Measurements from ENCODE around the gene NAA30.
A peak's percentile ranks its signal among the peaks of the same experiment; 100 is the strongest.

NAA30 gene

GRCh38 chr14:57400556-57401494 is 10.4 kb downstream of the NAA30 start:
- DNase-seq: no peak

GRCh38 chr14:57401501-57401900 is 11.1 kb downstream of the NAA30 start:
- DNase-seq: no peak

GRCh38 chr14:57402173-57402852 is 11.9 kb downstream of the NAA30 start:
- DNase-seq: no peak

DNA sequence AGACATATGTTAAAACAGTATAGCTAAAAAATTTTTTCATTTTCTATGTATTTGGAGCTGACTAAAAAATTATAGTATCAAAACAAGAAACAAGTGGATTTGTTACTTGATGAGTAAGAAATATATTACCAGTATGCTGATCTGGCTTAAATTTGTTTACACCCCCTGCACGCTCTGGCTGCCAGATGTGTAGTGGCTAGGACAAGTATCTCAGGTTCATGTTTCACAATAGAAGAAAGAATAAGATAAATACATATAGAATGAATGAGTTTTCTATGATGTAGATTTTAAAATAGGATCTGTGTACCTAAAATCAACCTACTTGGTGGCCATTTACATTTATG is 13.1 kb downstream of the NAA30 start:
- DNase-seq: no peak

GRCh38 chr14:57405562-57405961 is 15.2 kb downstream of the NAA30 start:
- no peak for DNase-seq

- no peak for DNase-seq
Measured at GRCh38 chr14:57408037-57408436, 17.7 kb downstream of the NAA30 start.

DNA sequence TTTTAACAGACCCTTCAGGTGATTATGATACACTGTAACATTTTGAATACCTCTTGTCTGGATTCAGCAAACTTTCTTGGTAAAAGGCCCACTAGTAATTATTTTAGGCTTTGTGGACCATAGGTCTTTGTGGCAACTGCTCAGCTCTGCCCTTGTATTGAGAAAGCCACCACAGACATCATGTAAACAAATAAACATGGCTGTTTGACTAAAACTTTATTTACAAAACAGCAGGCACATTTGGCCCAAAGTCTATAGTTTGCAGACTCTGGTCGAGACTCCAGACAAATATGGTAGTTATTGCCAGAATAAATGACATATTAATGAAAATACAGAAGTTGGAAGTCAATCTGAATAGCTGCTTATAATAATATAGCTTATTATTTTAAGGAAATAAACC is 18.2 kb downstream of the NAA30 start:
- no peak for DNase-seq

GRCh38 chr14:57412341-57412740 is 22.0 kb downstream of the NAA30 start:
- no peak for DNase-seq

DNA sequence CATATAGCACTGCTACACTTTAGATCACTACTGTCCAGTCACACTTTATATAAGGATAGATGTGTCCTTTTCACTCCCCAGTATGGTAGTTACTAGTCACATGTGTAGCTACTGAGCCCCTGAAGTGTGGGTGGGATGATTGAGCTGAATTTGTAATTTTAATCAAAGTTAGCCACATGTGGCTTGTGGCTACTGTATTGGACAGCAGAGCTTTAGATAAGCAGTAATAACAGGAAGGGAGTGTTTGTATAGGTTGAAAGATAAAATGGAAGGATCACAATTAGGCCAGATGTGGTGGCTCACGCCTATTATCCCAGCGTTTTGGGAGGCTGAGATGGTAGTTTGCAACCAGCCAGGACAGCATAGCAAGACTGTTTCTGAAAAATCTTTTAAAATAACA is 23.5 kb downstream of the NAA30 start:
- no peak for DNase-seq

DNA sequence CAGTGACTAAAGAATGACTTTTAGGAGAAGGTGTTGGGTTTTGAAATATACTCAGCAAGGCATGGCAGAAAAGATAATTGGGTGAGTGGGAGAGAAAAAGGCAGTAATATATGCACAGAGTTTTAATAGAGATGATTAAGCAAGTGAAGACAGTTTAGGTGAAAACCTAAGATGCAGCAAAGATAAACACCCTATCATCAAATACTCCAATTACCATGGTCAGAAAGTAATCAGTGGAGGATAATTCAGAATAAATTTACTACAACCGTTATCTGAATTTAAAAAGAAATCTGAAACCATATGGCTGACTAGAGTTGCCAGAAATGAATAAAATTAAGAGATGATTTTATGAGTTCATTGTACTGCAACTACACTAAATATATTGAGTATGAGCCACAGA is 26.8 kb downstream of the NAA30 start:
- DNase-seq: no peak

DNA sequence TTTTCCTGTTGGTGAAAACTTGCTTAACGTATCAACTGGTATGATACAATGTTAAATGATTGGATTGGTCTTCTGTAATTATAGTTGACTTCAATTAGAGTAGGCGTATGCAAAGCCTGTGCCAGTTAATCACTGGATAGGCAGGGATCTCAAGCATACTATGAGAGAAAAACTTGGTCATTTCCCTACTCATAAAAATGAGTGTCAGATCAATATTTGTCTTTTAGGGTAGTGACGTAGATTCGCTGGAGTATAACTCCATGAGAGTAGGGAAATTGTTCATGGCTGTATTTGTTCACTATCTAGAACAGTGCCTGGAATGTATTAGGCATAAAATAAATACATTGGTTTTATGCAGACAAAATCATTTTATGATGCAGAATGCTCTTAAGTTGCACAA is 28.6 kb downstream of the NAA30 start:
- no peak for DNase-seq

DNA sequence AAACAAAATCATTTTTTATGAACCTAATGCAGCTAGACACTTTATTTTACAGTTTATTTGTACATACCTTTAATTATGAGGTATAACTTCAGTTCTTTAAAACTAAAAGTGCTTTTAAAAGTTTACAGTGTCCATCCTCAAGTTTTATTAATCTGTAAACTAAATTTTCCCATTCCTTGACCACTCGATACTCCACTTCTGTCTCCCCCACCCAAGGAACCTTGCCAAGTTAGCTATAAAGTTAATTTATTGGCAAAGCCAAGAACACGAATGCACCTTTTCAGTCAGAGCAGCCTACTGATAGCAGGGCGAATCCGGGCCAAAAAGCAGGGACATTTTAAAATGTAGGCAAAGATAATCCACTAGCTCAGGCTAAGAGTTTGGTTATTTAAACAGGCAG is 29.6 kb downstream of the NAA30 start:
- no peak for DNase-seq

DNA sequence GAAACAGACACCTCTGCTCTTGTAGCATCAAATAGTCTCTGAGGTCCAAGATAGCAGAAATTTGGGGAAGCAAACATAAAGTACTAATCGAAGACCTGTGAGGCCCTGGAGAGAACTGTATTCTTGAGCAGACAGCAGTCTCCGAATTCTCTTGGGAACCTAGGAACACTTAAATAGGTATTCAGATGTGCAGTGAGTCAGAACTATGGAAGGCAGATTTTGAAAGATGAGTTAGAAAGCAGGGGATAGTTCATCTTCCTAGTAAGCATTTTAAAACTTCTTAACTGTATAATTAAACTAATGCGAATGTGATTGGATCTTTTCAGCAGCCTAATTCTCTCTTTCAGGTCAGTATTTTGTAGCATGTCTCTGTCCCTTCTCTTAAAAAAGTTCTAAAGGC is 30.6 kb downstream of the NAA30 start:
- DNase-seq: peak; percentile 17

DNA sequence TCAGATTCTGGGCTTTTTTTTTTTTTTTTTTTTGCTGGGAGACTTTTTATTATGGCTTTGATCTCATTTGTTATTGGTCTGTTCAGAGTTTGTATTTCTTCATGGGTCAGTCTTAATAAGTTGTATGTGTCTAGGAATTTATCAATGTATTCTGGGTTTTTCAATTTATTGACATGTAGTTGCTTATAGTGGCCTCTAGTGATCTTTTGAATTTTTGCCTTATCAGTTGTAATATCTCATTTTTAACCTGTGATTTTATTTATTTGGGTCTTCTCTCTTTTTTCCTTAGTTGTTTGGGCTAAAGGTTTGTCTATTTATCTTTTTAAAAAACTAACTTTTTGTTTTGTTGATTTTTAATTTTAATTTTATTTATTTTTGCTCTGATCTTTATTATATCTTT is 45.5 kb downstream of the NAA30 start:
- no peak for DNase-seq

GRCh38 chr14:57461777-57462320 is 71.5 kb downstream of the NAA30 start:
- DNase-seq: no peak

DNA sequence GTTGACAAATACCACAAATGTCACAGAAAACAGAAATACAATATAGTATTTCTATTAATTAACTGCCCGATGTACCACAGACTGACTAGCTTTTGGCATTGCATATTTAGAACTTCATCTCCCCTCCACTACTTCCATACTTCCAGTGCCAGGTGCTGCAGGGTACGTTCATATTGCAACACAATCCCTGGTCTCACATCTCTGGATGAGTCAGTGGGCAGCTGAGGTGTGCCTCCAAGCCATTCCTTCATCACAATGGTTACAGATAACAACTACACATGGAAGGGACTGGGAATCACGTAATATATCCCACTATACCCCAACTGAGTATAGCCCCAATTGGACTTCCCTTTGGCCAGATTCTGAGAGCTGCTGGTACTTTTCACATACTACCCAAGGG is 72.2 kb downstream of the NAA30 start:
- DNase-seq: no peak

- DNase-seq: no peak
Measured at GRCh38 chr14:57464008-57464730, 73.8 kb downstream of the NAA30 start.
